B cell (primary cell): Measurements from ENCODE around the gene TUBGCP4. TPM values are rescaled to one million over a fixed set of nuclear protein-coding genes. Genes with fewer than 3 reads are reported as not detected.

Experiments used
- ATAC-seq: fragments of 200-7000 bp; cut with Tn5 transposase; one replicate; pipeline ENCODE4 v1.10.0; 2021; ENCODE audit warnings: low read depth, mild to moderate bottlenecking, moderate number of reproducible peaks, moderate library complexity
- CTCF ChIA-PET: fragments of 350-600 bp; sonication (Branson Sonifier 250); formaldehyde crosslinking; loops from one replicate; lab custom pipeline; 2021; ENCODE audit warnings: antibody characterized with exemption, inconsistent platforms; lab: Charles Lee
- POLR2A ChIA-PET: fragments of 350-600 bp; sonication (Branson Sonifier 250); formaldehyde crosslinking; loops from one replicate; lab custom pipeline; 2021; ENCODE audit warnings: antibody characterized with exemption; lab: Charles Lee
- DNase-seq: peaks from one replicate; pipeline ENCODE4 v3.0.0; 2013
- H2AFZ ChIP-seq: 2 replicates; pipeline ENCODE4 v1.6.1; 2012; ENCODE audit warnings: mild to moderate bottlenecking, low read depth, low read length; ENCODE audit not compliant: insufficient read depth, poor library complexity, severe bottlenecking
- H3K27ac ChIP-seq, 2 donors: 1 replicate in 1 of 2; 2 replicates in 1 of 2; pipeline ENCODE4 v1.5.1; 2012 to 2013; ENCODE audit warnings: low read length in 2 of 2, mild to moderate bottlenecking in 2 of 2, moderate library complexity in 1 of 2
- H3K27me3 ChIP-seq, 4 experiments: fragments of 200-600 bp in 1 of 4; sonication (generic) in 1 of 4; replicated peaks in 1 of 4; 1 replicate in 2 of 4; 2 replicates in 2 of 4; pipeline versions ENCODE4 v1.6.1 to v1.7.0; 2013 to 2016; ENCODE audit warnings: low read length in 3 of 4, mild to moderate bottlenecking in 2 of 4, mixed read lengths in 1 of 4, moderate library complexity in 1 of 4; ENCODE audit not compliant: insufficient read depth in 4 of 4, control insufficient read depth in 3 of 4; ENCODE audit errors: control extremely low read depth in 1 of 4
- H3K36me3 ChIP-seq, 2 experiments: replicated peaks in 1 of 2; 1 replicate in 1 of 2; 2 replicates in 1 of 2; pipeline versions ENCODE4 v1.6.1 to v1.7.1; 2013; ENCODE audit warnings: low read length in 1 of 2; ENCODE audit not compliant: insufficient read depth in 2 of 2, control insufficient read depth in 1 of 2; ENCODE audit errors: control extremely low read depth in 1 of 2, extremely low read depth in 1 of 2
- H3K4me1 ChIP-seq, 2 donors: fragments of 200-600 bp in 1 of 2; sonication (generic) in 1 of 2; 1 replicate in 1 of 2; 2 replicates in 1 of 2; pipeline versions ENCODE4 v1.5.1 to v1.6.1; 2013 to 2017; ENCODE audit warnings: low read length in 2 of 2; ENCODE audit not compliant: control insufficient read depth in 2 of 2, insufficient read depth in 2 of 2
- H3K4me2 ChIP-seq: replicated peaks from 2 replicates; pipeline ENCODE3; 2012; ENCODE audit warnings: mild to moderate bottlenecking, low read depth, low read length; ENCODE audit not compliant: poor library complexity, severe bottlenecking
- H3K4me3 ChIP-seq, 5 experiments: fragments of 200-600 bp in 1 of 5; sonication (generic) in 1 of 5; 1 replicate in 3 of 5; 2 replicates in 2 of 5; pipeline versions ENCODE4 v1.5.1 to v1.7.0; 2011 to 2016; ENCODE audit warnings: low read length in 4 of 5, mild to moderate bottlenecking in 4 of 5, low read depth in 2 of 5, control low read depth in 1 of 5, moderate library complexity in 1 of 5; ENCODE audit not compliant: insufficient read depth in 1 of 5; ENCODE audit errors: control extremely low read depth in 1 of 5, extremely low read depth in 1 of 5
- H3K79me2 ChIP-seq: fragments of 200-600 bp; sonication (generic); one replicate; pipeline ENCODE4 v1.6.0; 2016; ENCODE audit warnings: low read length; ENCODE audit not compliant: control insufficient read depth, insufficient read depth
- H3K9ac ChIP-seq: fragments of 200-600 bp; sonication (generic); 2 replicates; pipeline ENCODE4 v1.6.1; 2017; ENCODE audit warnings: mild to moderate bottlenecking, low read length, moderate library complexity
- H3K9me3 ChIP-seq, 3 donors: one replicate each; pipeline versions ENCODE4 v1.6.1 to v1.7.1; 2013; ENCODE audit warnings: low read length in 2 of 3; ENCODE audit not compliant: control insufficient read depth in 2 of 3, insufficient read depth in 1 of 3; ENCODE audit errors: control extremely low read depth in 1 of 3
- H4K20me1 ChIP-seq: 2 replicates; pipeline ENCODE4 v1.6.0; 2012; ENCODE audit warnings: mild to moderate bottlenecking, low read length; ENCODE audit not compliant: insufficient read depth, control insufficient read depth, poor library complexity, severe bottlenecking
- H3K27ac Mint-ChIP-seq: one replicate; pipeline ENCODE4 v1.8.0; 2021; ENCODE audit warnings: mixed read lengths
- H3K27me3 Mint-ChIP-seq: one replicate; pipeline ENCODE4 v1.8.0; 2021; ENCODE audit warnings: mixed read lengths
- H3K4me1 Mint-ChIP-seq: one replicate; pipeline ENCODE4 v1.8.0; 2021; ENCODE audit warnings: mixed read lengths
- H3K4me3 Mint-ChIP-seq: one replicate; pipeline ENCODE4 v1.8.0; 2021; ENCODE audit warnings: mixed read lengths
- H3K9me3 Mint-ChIP-seq: one replicate; pipeline ENCODE4 v1.8.0; 2022; ENCODE audit warnings: mixed read lengths; ENCODE audit not compliant: insufficient read depth
- CTCF ChIP-seq: fragments of 200-600 bp; IDR thresholded peaks from one replicate; pipeline ENCODE4 v1.8.0; 2022; ENCODE audit warnings: antibody characterized with exemption, mild to moderate bottlenecking
- EZH2 ChIP-seq: IDR thresholded peaks from 2 replicates; pipeline ENCODE4 v1.6.1; 2012; ENCODE audit warnings: borderline replicate concordance, low read depth, mild to moderate bottlenecking, moderate library complexity, low read length; ENCODE audit not compliant: insufficient read depth, poor library complexity, severe bottlenecking
- WGBS: methylation state at CpG from one replicate; pipeline ENCODE4 v1.1.5; 2013; ENCODE audit warnings: missing lambda C conversion rate; ENCODE audit not compliant: insufficient coverage; 5-methylcytosine and 5-hydroxymethylcytosine counted together
- intact Hi-C: fragments of 100-400 bp; cut with micrococcal nuclease; formaldehyde crosslinking; loops from one replicate; pipeline ENCODE4 v1.10.0; 2022
- polyA minus RNA-seq: library from RNA; depleted of rRNA, polyadenylated mRNA; stranded (reverse); fragments of >200 nt; gene quantifications from 2 replicates; pipeline ENCODE4 v1.2.3, GENCODE V29; 2012
- polyA plus RNA-seq: library from polyadenylated mRNA; depleted of rRNA; stranded (reverse); fragments of >200 nt; gene quantifications from 2 replicates; pipeline ENCODE4 v1.2.3, GENCODE V29; 2012
- total RNA-seq, 2 donors: library from RNA; stranded (reverse); fragments of 120-200 nt in 1 of 2; gene quantifications; 1 replicate in 1 of 2; 2 replicates in 1 of 2; pipeline versions ENCODE4 v1.2.3 to v1.2.4, GENCODE V29; 2013 to 2022

TUBGCP4 gene
- 24.0 and 31.6 TPM in 2 replicates for total RNA-seq
- 10.0 TPM for total RNA-seq (2013)
- polyA plus RNA-seq = 9.4 and 10.0 TPM in 2 replicates
- polyA minus RNA-seq = 14.9 and 18.8 TPM in 2 replicates

DNA sequence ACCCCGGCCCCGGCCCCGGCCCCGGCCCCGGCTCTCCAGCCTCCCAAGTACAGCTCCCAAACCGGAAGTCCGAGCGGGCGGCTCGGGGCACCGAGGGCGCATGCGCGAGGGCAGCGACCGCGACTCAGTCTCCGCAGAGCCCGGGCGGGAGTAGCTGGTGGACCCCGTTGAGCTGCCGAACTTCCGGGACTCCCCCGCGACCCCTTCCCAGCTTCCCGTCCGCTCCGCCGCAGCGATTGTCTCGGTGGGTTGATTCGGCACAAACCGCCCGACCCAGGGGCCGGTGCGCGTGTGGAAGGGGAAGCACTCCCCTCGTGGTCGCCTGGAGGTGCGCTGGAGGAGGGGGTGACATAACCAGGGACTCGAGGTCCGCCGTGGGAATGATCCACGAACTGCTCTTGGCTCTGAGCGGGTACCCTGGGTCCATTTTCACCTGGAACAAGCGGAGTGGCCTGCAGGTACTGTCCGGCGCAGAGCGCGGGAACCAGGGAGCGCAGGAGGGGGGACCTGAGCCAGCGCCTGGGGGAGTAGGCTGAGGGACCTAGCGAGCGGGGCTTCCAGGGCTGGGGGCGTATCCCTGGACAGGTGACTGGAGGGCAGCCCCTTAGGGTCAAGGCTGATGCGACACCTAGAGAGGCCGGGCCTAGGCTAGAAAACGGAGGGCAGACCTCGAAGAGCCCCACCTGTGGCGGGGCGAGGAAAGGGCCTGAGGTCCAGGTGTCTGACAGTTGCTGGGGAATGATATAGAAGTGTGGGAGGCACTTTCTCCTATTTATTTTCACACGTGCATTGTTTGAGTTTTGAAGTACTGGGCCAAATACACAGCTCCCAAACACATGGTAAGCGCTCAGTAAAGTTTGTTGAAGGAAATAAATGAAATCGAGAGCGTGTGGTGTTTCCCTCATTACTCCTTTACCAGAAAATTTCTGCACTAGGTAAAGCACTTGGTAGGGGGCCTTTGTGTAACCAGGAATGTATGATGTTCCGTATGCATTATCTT is at the start of gene TUBGCP4, which contains the start of gene ZSCAN29:
Gene TUBGCP4, plus strand, starts transcription at position 127 of the 1,000 bp plus-strand sequence. Its CDS starts 254 bp downstream, at position 381.
Gene ZSCAN29, minus strand, starts transcription at position 69 of the 1,000 bp plus-strand sequence. CDS start 1,130 bp downstream, outside the sequence.
- peak; percentile 87 for DNase-seq
- Mint-ChIP-seq H3K27me3 (no peaks in the 10 kb centered on the region), H3K4me1 (peaks cover 58% of the 10 kb centered on the region), H3K27ac (peak within 1 kb of the TSS; percentile 92), H3K9me3 (no peaks in the 10 kb centered on the region), H3K4me3 (peak within 1 kb of the TSS; percentile 94)
- peak within 1 kb of the TSS; percentile 65 to 94 (median 83) for H3K4me3 ChIP-seq
- H3K27me3 ChIP-seq = no peaks in the 10 kb centered on the region
- H3K4me1 ChIP-seq = peaks cover 31 to 33% of the 10 kb centered on the region in 2 donors
- CTCF ChIA-PET = interaction anchor here (0.6 to 2.4 kb wide), 6 partner anchors 9 to 146 kb away, joined by 3 to 11 read pairs (median 4); no protein-coding TSS in a partner anchor
- peak within 1 kb of the TSS; percentile 43 to 79 for H3K27ac ChIP-seq
- peak; percentile 81 for ATAC-seq
- peak within 1 kb of the TSS; percentile 84 for H3K9ac ChIP-seq
- peaks cover 0 to 7% (median 0%) of the 10 kb centered on the region in 3 donors for H3K9me3 ChIP-seq
- H3K36me3 ChIP-seq = peaks cover 0 to 7% of the 10 kb centered on the region in 2 experiments
- H3K4me2 ChIP-seq = peak within 1 kb of the TSS; percentile 89
- POLR2A ChIA-PET = no interaction called here
- H3K79me2 ChIP-seq = peaks cover 62% of the 10 kb centered on the region
- H4K20me1 ChIP-seq = no peaks in the 10 kb centered on the region
- intact Hi-C loops = loop anchor here (2.0 to 5.0 kb wide), 3 partner anchors 40 to 141 kb away; partner anchors contain the start of genes LCMT2 and TP53BP1
- H2AFZ ChIP-seq = peak within 1 kb of the TSS; percentile 92
- TF ChIP-seq EZH2 (no peak), CTCF (peak; percentile 48)
- WGBS = under 1% methylated on average over 58 of the region's 66 CpGs
